ENCODE data around the gene ZNF639.
"Not testable (repeated sequence)": the region's sequence is repeated elsewhere in the genome, so short reads cannot be mapped to it uniquely, and the experiment has no call there.

The ZNF639 gene

GRCh38 chr3:179297971-179298725, 24.7 kb upstream of the ZNF639 start:
- in situ Hi-C loops (cut with HindIII; ENCODE audit: low sequenced_read_pairs): no loop called here
- TF ChIP-seq CTCF (IDR thresholded peaks at IDR 0.05; ENCODE audit: low read depth, low read length, missing control alignments): no peak
- DNase-seq (ENCODE audit: low read depth): no peak
- H3K4me3 ChIP-seq (ENCODE audit: low read depth, low read length): no peak overlapping the region

GRCh38 chr3:179299316-179299715, 23.5 kb upstream of the ZNF639 start:
- TF ChIP-seq CTCF (IDR thresholded peaks at IDR 0.05; ENCODE audit: low read depth, low read length, missing control alignments): no peak
- no peak overlapping the region for H3K4me3 ChIP-seq (ENCODE audit: low read depth, low read length)
- in situ Hi-C loops (cut with HindIII; ENCODE audit: low sequenced_read_pairs): no loop called here
- DNase-seq (ENCODE audit: low read depth): no peak

- no peak overlapping the region for H3K4me3 ChIP-seq (ENCODE audit: low read depth, low read length)
- in situ Hi-C loops (cut with HindIII; ENCODE audit: low sequenced_read_pairs): loop anchor here (25.0 kb wide), 1 partner anchor 188 kb away; no protein-coding TSS in a partner anchor
- TF ChIP-seq CTCF (IDR thresholded peaks at IDR 0.05; ENCODE audit: low read depth, low read length, missing control alignments): no peak
- DNase-seq (ENCODE audit: low read depth): no peak
These were observed 22.7 kb upstream of the ZNF639 start for GRCh38 chr3:179299999-179300613.

- DNase-seq (ENCODE audit: low read depth): no peak
- in situ Hi-C loops (cut with HindIII; ENCODE audit: low sequenced_read_pairs): loop anchor here (25.0 kb wide), 1 partner anchor 189 kb away; no protein-coding TSS in a partner anchor
- H3K4me3 ChIP-seq (ENCODE audit: low read depth, low read length): no peak overlapping the region
- TF ChIP-seq CTCF (IDR thresholded peaks at IDR 0.05; ENCODE audit: low read depth, low read length, missing control alignments): no peak
These were observed 21.2 kb upstream of the ZNF639 start for GRCh38 chr3:179301645-179302044.

GRCh38 chr3:179302111-179302510, 20.7 kb upstream of the ZNF639 start:
- no peak overlapping the region for H3K4me3 ChIP-seq (ENCODE audit: low read depth, low read length)
- no peak for TF ChIP-seq CTCF (IDR thresholded peaks at IDR 0.05; ENCODE audit: low read depth, low read length, missing control alignments)
- no peak for DNase-seq (ENCODE audit: low read depth)
- in situ Hi-C loops (cut with HindIII; ENCODE audit: low sequenced_read_pairs): loop anchor here (25.0 kb wide), 1 partner anchor 190 kb away; no protein-coding TSS in a partner anchor

GRCh38 chr3:179304605-179305004, 18.2 kb upstream of the ZNF639 start:
- H3K4me3 ChIP-seq (ENCODE audit: low read depth, low read length): no peak overlapping the region
- no peak for DNase-seq (ENCODE audit: low read depth)
- in situ Hi-C loops (cut with HindIII; ENCODE audit: low sequenced_read_pairs): loop anchor here (25.0 kb wide), 1 partner anchor 192 kb away; no protein-coding TSS in a partner anchor
- no peak for TF ChIP-seq CTCF (IDR thresholded peaks at IDR 0.05; ENCODE audit: low read depth, low read length, missing control alignments)

- not testable (repeated sequence) for H3K4me3 ChIP-seq (ENCODE audit: low read depth, low read length); DNase-seq (ENCODE audit: low read depth)
- in situ Hi-C loops (cut with HindIII; ENCODE audit: low sequenced_read_pairs): loop anchor here (25.0 kb wide), 1 partner anchor 195 kb away; no protein-coding TSS in a partner anchor
These were observed 15.5 kb upstream of the ZNF639 start for GRCh38 chr3:179307362-179307761.
